Psoas muscle (tissue), 8 donors: ENCODE measurements around the gene SRRM4. TPM values are rescaled to one million over a fixed set of nuclear protein-coding genes. Genes with fewer than 3 reads are reported as not detected.

Experiments used
- ATAC-seq, 4 donors: fragments of 200-7000 bp; cut with Tn5 transposase; one replicate each; pipeline ENCODE4 v1.9.1; 2020; ENCODE audit warnings: moderate library complexity in 3 of 4, mild to moderate bottlenecking in 2 of 4
- DNase-seq, 2 donors: peaks; one replicate each; pipeline ENCODE4 v3.0.0-alpha.2; 2020
- H3K27ac ChIP-seq: fragments of 200-600 bp; one replicate; pipeline ENCODE4 v1.8.0; 2022
- H3K27me3 ChIP-seq, 3 donors: fragments of 200-600 bp in 1 of 3; one replicate each; pipeline versions ENCODE4 v1.6.1 to v1.8.0; 2013 to 2022; ENCODE audit warnings: low read length in 2 of 3, mild to moderate bottlenecking in 2 of 3, moderate library complexity in 1 of 3; ENCODE audit not compliant: insufficient read depth in 3 of 3
- H3K36me3 ChIP-seq, 2 donors: fragments of 200-600 bp in 1 of 2; one replicate each; pipeline versions ENCODE4 v1.6.1 to v1.8.0; 2013 to 2022; ENCODE audit warnings: low read depth in 1 of 2, mild to moderate bottlenecking in 1 of 2, moderate library complexity in 1 of 2; ENCODE audit not compliant: insufficient read depth in 1 of 2
- H3K4me1 ChIP-seq: fragments of 200-600 bp; one replicate; pipeline ENCODE4 v1.8.0; 2022
- H3K4me3 ChIP-seq: fragments of 200-600 bp; one replicate; pipeline ENCODE4 v1.8.0; 2022; ENCODE audit warnings: mild to moderate bottlenecking
- H3K9me3 ChIP-seq: fragments of 200-600 bp; one replicate; pipeline ENCODE4 v1.8.0; 2022
- CTCF ChIP-seq: fragments of 200-600 bp; IDR thresholded peaks from one replicate; pipeline ENCODE4 v1.8.0; 2022; ENCODE audit warnings: antibody characterized with exemption
- WGBS, 3 donors: extraction: QIAGEN DNeasy Blood & Tissue Kit; methylation state at CpG; one replicate each; pipeline versions ENCODE4 v1.1.6 to v1.1.7; 2013; 5-methylcytosine and 5-hydroxymethylcytosine counted together
- intact Hi-C, 2 donors: fragments of 100-400 bp; cut with DNase I; formaldehyde crosslinking; loops; one replicate each; pipeline versions ENCODE4 v1.11.0 to v1.14.2; 2022
- polyA plus RNA-seq, 3 donors: library from polyadenylated mRNA; stranded (reverse); fragments of 200-250 nt; gene quantifications; one replicate each; pipeline ENCODE4 v1.2.3, GENCODE V29; 2013
- total RNA-seq, 4 donors: library from RNA; stranded (reverse); fragmentation: NEBNext Ultra II Directional in 2 of 4; extraction: Animal tissue kit (Norgen Biotek cat#: 25700) in 2 of 4; gene quantifications; one replicate each; pipeline versions ENCODE4 v1.2.1 to v1.2.4, GENCODE V29; 2021 to 2023
- donor health status: healthy with polysubstance abuse.
- donor health status: DM: no; HTN: no; CAD: no; lungs with moderate emphysema.
- donor health status: Bipolar disorder and iron deficiency.
- donor health status: healthy.
- donor health status: DM: yes; HTN: yes; CAD: no.
- donor health status: DM: no; HTN: no; CAD: no.
- donor health status: DM: no; HTN: no; CAD: no.
- donor health status: DM: yes; HTN: yes; CAD: no.

The SRRM4 gene
- total and polyA plus RNA-seq, 7 donors: 0.01 to 0.19 (median 0.09) TPM

GRCh38 chr12:119072440-119072839, 91.1 kb downstream of the SRRM4 start:
- no peak for ATAC-seq
- H3K27ac ChIP-seq: no peak overlapping the region

GRCh38 chr12:119075222-119075787, 94.0 kb downstream of the SRRM4 start:
- TF ChIP-seq CTCF: no peak
- ATAC-seq (no peak), DNase-seq (no peak)
- intact Hi-C loops: no loop called here
- H3K4me1 ChIP-seq: no peaks in the 10 kb centered on the region
- no peaks in the 10 kb centered on the region for H3K36me3 ChIP-seq
- no peak overlapping the region for H3K4me3 ChIP-seq
- H3K9me3 ChIP-seq: no peaks in the 10 kb centered on the region
- WGBS, 3 donors: 66 to 85% (median 74%) methylated on average over 3 of the region's 3 CpGs
- no peak overlapping the region for H3K27ac ChIP-seq
- no peaks in the 10 kb centered on the region for H3K27me3 ChIP-seq

More at GRCh38 chr12:119072440-119072839, 91.1 kb downstream of the SRRM4 start:
- no peak for DNase-seq
- Histone ChIP-seq H3K36me3 (no peaks in the 10 kb centered on the region), H3K9me3 (no peaks in the 10 kb centered on the region), H3K4me3 (no peak overlapping the region), H3K27me3 (peaks cover 0 to 10% (median 0%) of the 10 kb centered on the region in 3 donors), H3K4me1 (no peaks in the 10 kb centered on the region)
- intact Hi-C loops: no loop called here
- no peak for TF ChIP-seq CTCF
- WGBS, 3 donors: 53 to 63% (median 58%) methylated on average over 6 of the region's 6 CpGs

DNA sequence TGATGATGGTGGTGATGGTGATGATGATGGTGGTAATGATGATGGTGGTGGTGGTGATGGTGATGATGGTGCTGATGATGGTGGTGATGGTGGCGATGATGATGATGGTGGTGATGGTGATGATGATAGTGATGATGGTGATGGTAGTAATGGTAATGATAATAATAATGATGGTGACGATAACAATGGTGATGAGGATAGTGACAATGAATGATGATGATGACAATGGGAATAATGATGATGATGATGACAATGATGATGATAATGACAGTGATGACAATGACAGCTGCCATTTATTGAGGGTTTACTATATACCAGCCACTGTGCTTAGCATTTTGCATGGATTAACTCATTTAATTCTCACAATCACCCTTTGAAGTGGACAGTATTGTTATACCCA, 94.6 kb downstream of the SRRM4 start:
- DNase-seq: no peak
- no peaks in the 10 kb centered on the region for H3K36me3 ChIP-seq
- H3K9me3 ChIP-seq: no peaks in the 10 kb centered on the region
- WGBS, 3 donors: 98 to 100% (median 99%) methylated on average over 2 of the region's 2 CpGs
- intact Hi-C loops: no loop called here
- no peak overlapping the region for H3K27ac ChIP-seq
- TF ChIP-seq CTCF: no peak
- no peaks in the 10 kb centered on the region for H3K4me1 ChIP-seq
- H3K4me3 ChIP-seq: no peak overlapping the region
- no peak for ATAC-seq
- H3K27me3 ChIP-seq: no peaks in the 10 kb centered on the region

DNA sequence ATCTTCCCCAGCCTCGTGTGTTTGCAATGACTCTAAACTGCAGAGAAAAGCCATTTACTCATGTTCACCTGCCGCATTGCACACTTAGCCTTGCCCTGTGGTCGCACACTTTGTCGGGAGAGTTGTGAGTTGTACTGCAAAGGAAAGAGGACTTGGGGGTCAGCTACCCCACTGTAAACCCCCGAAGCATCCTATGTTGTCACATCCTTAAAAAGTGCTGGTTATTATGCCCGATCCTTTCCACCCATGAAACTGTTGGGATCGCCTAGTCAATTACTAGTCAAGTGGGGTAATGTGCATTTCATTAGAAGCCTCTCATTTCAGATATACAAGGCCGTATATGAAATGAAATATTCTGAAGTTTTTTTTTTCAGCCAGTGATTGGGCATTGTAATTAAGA, 98.2 kb downstream of the SRRM4 start:
- Histone ChIP-seq H3K27me3 (peaks cover 0 to 9% (median 1%) of the 10 kb centered on the region in 3 donors), H3K27ac (no peak overlapping the region), H3K36me3 (no peaks in the 10 kb centered on the region), H3K4me1 (no peaks in the 10 kb centered on the region), H3K4me3 (no peak overlapping the region), H3K9me3 (no peaks in the 10 kb centered on the region)
- intact Hi-C loops: no loop called here
- DNase-seq (no peak), ATAC-seq (no peak)
- 75 to 83% (median 79%) methylated on average over 8 of the region's 8 CpGs for WGBS, 3 donors
- TF ChIP-seq CTCF: no peak

DNA sequence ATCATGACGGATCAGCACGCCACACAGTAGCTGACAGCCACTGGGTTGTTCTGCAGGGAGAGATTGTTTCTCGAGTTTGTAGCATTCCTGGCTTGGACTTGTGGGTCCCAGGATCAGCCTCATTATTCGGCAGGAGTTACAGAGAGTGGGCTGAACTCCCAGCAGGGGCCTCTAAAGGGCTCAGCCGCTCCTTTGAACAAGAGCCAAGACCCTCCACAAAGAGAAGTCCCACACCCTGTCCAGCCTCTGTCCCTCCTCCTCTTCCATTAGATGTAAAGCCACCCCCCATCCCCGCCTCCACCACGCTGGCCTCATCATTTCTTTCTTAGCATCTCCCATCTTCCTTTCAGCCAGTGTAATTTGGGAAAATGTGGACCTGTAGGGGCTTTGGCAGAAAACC, 100.7 kb downstream of the SRRM4 start:
- WGBS, 3 donors: 43 to 46% (median 45%) methylated on average over 7 of the region's 7 CpGs
- H3K27ac ChIP-seq: no peak overlapping the region
- DNase-seq (no peak), ATAC-seq (no peak)
- H3K9me3 ChIP-seq: no peaks in the 10 kb centered on the region
- intact Hi-C loops: no loop called here
- H3K4me1 ChIP-seq: no peaks in the 10 kb centered on the region
- no peaks in the 10 kb centered on the region for H3K36me3 ChIP-seq
- no peak for TF ChIP-seq CTCF
- no peak overlapping the region for H3K4me3 ChIP-seq
- peaks cover 0 to 30% (median 1%) of the 10 kb centered on the region in 3 donors for H3K27me3 ChIP-seq
